GM18511 (cell line): ENCODE measurements around the gene ANP32D.
"Not testable (repeated sequence)": the region's sequence is repeated elsewhere in the genome, so short reads cannot be mapped to it uniquely, and the experiment has no call there.

Experiments
- ATAC-seq: cut with Tn5 transposase; IDR thresholded peaks from one replicate; pipeline ENCODE4 v1.9.1; 2021; ENCODE audit warnings: mild to moderate bottlenecking, moderate library complexity; ENCODE audit not compliant: unreplicated experiment

Gene ANP32D

GRCh38 chr12:48500281-48500680, 27.9 kb downstream of the ANP32D start:
- ATAC-seq = not testable (repeated sequence)

- ATAC-seq = not testable (repeated sequence)
These were observed 34.5 kb downstream of the ANP32D start for GRCh38 chr12:48506836-48507235.

DNA sequence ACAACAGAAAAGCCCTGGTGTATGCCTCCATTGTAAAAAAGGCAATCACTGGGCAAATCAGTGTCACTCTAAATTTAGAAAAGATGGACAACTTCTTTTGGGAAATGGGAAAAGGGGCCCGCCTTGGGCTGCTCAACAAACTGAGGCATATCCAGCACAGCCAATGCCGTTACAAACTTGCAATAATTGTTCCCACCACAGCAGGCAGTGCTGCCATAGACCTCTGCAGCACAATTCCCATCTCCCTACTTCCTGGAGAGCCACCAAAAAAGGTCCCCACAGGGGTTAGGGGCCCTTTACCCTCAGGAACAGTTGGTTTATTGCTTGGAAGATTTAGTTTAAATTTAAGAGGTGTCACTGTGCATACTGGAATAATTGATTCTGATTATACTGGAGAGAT, 36.6 kb downstream of the ANP32D start:
- ATAC-seq = no peak

GRCh38 chr12:48510111-48510510, 37.8 kb downstream of the ANP32D start:
- no peak for ATAC-seq

GRCh38 chr12:48512855-48513254, 40.5 kb downstream of the ANP32D start:
- ATAC-seq = peak; percentile 86

- no peak for ATAC-seq
These were observed 42.4 kb downstream of the ANP32D start for GRCh38 chr12:48514728-48515127.

GRCh38 chr12:48520381-48520780, 48.0 kb downstream of the ANP32D start:
- not testable (repeated sequence) for ATAC-seq
